NCI-H2107 (cell line): ENCODE data around the gene ITGA1.
"Not testable (repeated sequence)": the region's sequence is repeated elsewhere in the genome, so short reads cannot be mapped to it uniquely, and the experiment has no call there.

ENCODE experiments used
- DNase-seq: peaks from one replicate; lab custom pipeline; 2025; lab: John Stamatoyannopoulos, UW

The ITGA1 gene

GRCh38 chr5:52865991-52866390 lies 78.3 kb downstream of the ITGA1 start:
- not testable (repeated sequence) for DNase-seq

- DNase-seq = no peak
These were observed 80.1 kb downstream of the ITGA1 start for GRCh38 chr5:52867809-52868208.

DNA sequence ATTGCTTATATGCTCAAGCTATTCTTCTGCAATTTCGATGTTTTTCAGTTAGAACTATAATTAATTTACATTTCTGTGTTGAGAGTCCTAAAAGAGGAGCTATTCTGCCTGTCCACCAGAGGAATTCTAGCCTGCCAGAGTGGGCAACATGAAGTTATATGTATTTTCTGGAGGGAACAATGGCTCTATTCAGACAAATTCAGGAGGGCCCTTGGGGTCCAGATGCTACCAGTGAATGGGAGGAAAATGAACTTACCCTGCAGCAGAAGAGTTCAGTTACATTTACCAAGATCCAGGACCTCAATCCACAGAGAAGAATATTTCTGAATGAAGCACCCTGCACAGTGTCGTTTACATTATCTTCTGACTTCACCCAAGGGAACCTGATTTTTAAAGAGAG lies 80.7 kb downstream of the ITGA1 start:
- DNase-seq = no peak

DNA sequence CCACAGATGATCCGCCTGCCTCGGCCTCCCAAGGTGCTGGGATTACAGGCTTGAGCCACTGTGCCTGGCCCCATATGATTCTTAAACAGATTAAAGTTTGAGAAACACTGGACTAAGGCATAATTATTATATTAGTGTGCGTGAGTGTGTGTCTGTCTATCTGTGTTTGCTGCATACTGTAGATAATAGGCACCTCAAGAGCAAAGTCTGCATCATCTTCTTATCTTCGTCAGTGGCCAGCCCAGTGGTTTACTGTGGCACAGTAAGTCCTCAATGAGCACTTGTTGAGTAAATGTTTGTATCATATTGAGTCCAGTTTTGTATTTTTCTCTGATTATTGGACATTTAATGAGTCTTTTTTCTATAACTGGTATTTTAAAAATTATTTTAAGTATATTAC lies 81.7 kb downstream of the ITGA1 start:
- no peak for DNase-seq

DNA sequence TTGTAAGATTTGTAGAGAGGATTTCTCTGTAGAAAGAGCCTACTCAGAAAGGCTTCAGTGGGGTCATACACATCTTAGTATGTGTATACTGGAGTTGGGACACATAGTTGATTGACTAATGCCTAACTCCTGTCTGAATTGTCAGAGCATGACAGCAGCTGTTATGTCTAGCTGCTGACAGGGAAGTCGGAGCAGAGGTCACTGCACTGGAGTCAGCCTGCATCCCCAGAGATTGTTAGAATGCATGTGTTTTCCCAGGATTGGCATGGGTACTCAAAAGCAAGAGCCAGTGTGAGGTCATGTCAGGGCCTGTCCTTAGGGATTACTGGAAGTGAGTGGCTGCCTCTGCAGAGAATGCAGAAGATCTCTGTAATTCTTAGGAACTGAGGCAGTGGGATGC lies 82.7 kb downstream of the ITGA1 start:
- DNase-seq = no peak

GRCh38 chr5:52875827-52876226 lies 88.1 kb downstream of the ITGA1 start:
- no peak for DNase-seq

DNA sequence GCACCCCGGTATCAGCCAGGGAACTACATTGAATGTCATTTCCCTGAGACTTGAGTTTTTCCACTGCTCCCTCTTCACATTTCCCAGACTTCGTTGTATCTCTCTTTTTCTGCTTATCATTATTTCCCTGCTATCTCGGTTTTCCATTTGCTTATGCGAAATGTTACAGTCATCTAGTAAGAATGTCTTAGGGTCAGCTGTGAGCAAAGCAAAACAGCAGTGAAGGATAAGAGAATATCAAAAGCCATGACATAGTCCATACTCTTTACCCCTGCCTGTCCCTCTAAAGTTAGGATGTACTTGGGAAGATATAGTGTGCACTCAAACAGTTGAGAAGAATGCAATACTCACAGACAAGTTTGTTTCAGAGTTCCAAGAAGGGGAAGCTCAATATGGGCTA lies 88.7 kb downstream of the ITGA1 start:
- DNase-seq = no peak

DNA sequence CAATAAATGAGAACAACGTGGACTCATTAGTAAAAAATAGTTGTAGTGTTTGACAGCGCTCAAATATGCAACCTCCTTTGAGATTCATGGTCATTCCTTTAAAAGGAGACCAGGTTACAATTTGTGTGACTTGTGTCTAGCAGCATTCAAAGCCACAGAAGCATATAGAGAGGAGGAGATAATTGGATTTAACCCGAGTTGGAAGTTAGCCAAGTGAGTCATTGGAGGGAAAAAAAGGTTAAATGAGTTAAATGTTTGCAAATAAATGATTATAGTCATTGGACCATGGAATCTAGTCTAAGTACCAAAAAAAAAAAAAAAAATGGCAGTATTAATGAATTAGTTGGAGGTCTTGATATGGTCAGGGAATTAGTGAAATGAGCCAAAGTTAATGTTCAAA lies 90.9 kb downstream of the ITGA1 start:
- no peak for DNase-seq

GRCh38 chr5:52880541-52880940 lies 92.8 kb downstream of the ITGA1 start:
- no peak for DNase-seq

GRCh38 chr5:52881468-52881867 lies 93.8 kb downstream of the ITGA1 start:
- no peak for DNase-seq

DNA sequence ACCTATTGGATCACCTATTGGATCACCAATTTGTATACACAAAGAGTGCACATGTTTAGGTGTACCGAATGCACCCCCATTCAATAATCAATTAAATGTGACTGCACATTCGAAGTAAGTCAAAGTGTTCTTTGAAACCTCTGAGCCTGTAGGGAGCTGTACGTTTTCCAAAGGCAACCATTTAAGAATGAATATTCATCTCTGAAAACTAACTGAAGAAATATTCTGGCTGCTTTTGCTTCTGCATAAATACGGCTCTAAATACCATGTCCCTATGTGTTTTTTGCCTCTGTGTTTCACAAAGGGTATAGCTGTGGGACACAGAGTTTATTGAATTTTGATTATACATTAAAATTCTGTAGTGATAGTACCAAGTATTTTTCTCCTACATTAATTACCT lies 95.4 kb downstream of the ITGA1 start:
- DNase-seq = no peak

- DNase-seq = no peak
These were observed 96.7 kb downstream of the ITGA1 start for GRCh38 chr5:52884453-52884852.

DNA sequence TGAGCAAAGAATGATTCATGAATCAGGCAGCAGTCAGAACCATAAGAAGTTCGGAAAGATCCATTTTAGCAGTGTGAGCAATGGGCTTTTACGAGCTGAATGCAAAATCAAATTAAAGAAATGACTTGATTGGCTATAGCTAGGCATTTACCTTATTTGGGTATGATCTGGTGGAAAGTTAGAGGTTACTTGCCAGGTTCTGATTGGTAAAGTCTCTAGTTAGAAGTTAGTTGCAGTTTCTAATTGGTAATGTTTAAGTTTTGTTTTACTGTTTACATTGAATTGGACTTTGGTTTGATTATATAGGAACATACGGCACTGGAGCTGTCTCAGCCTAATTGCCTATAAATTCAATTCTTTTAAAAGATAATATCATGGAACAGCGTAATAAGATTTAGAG lies 97.9 kb downstream of the ITGA1 start:
- no peak for DNase-seq

DNA sequence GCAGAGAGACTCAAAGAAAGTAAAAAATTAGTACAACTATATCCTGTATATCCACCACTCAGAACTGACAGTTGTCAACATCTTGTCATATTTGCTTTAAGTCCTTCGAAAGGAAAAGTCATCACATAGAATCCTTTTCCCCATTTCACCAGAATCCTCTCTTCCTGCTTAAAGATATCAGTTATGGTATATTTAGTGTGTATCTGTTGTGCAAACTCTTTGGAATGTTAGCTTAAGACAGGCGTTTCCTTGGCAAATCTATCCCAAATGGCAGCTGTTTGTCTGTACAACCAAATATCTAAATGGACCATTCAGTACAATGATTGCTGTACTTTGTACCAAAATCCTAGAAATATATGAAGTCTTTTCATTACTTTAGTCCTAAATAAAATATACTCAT lies 98.5 kb downstream of the ITGA1 start:
- DNase-seq = no peak

DNA sequence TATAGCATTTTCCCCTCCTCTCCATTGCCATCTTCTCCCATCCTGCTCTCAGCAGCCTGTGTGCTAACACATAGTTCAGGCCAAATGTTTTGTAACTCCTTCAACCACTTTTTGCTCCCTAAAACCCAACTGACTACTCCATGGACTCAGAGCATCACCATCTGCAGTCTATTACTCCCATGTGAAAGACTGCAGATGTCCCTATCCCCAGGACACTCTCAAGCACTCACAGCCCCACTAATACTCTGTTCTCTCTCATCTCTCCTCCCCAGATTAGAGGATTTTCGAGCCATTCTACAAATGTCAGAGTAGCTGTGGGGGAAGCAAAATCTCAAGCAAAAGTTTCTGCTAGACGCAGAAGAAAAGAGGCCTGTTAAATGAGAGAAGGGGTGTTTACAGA lies 99.3 kb downstream of the ITGA1 start:
- no peak for DNase-seq

GRCh38 chr5:52888363-52888762 lies 100.6 kb downstream of the ITGA1 start:
- DNase-seq = no peak

DNA sequence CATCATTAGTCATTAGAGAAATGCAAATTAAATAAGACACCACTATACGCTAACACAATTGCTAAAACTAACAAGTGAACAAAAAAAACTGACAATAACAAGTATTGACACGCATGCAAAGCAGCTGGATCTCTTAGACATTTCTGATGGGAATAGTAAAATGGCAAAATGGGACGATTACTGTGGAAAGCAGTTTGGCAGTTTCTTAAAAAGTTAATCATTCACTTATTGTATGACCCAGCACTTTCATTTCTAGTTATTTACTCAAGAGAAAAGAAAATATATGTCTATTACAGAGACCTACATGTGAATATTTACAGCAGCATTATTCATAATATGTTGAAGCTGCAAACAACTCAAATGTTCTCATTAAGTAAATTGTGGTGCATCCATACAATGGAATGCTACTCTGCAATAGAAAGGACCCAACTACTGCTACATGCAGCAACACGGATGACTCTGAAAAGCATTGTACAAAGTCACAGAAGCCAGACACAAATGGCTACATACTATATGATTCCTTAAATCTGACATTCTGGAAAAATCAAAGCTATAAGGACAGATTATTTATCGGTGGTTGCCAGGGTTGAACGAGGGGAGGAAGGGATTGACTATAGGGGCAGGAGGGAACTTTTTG lies 104.6 kb downstream of the ITGA1 start:
- no peak for DNase-seq

DNA sequence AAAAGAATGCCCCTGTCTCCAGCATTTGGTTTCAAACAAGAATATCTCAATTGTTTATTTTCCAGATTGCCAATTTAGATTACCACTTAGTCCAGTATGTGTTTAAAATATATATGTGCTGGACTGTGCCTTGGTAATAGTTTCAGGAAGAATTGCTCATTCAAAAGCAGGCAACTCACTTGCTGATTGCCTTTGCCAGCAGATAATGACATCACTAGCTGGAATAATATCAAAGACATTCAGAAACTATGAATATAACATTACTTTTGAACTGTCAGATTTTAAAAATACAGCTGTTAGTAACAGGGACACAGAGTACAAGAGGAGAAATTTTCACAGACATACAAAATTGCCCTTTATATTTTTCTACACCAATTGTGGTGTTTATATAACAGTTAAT lies 105.4 kb downstream of the ITGA1 start:
- DNase-seq = no peak

DNA sequence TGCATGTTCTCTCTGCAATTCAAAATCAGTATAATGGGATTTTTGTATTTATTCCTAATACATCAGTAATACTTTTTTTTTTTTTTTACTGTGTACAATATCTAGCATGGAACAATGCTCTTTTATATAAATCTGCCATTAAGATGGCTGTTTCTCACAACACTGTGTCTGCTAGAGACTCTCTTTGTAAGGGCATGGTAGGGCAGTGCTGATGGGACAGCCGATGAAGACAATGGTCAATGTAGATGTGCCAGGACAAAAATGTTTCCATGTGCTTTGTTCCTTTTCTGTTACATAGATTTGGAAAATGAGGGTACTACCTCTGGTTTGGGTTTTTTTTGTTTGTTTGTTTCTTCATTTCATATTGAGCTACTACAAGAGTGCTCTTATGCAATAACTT lies 106.1 kb downstream of the ITGA1 start:
- DNase-seq = no peak

GRCh38 chr5:52894451-52894850 lies 106.7 kb downstream of the ITGA1 start:
- DNase-seq = no peak

- DNase-seq = no peak
These were observed 107.4 kb downstream of the ITGA1 start for GRCh38 chr5:52895075-52895474.

- DNase-seq = no peak
These were observed 108.1 kb downstream of the ITGA1 start for GRCh38 chr5:52895572-52896413.

GRCh38 chr5:52896534-52897237 lies 109.0 kb downstream of the ITGA1 start:
- no peak for DNase-seq
